PC-9 (cell line): ENCODE results near the gene TRPM1. TPM values are rescaled to one million over a fixed set of nuclear protein-coding genes. Genes with fewer than 3 reads are reported as not detected.

Experiments
- BruUV-seq: library from RNA; stranded (reverse); fragments of 400-500 nt; replicated peaks from 2 replicates; lab custom pipeline; 2021; lab: Mats Ljungman, UMichigan
- CTCF ChIA-PET: fragments of 300-600 bp; sonication (Branson Sonifier 250); formaldehyde crosslinking; loops from one replicate; lab custom pipeline; 2022; ENCODE audit warnings: antibody characterized with exemption; lab: Charles Lee
- POLR2A ChIA-PET: fragments of 300-600 bp; sonication (Branson Sonifier 250); formaldehyde crosslinking; loops from one replicate; lab custom pipeline; 2022; ENCODE audit warnings: antibody characterized with exemption; ENCODE audit not compliant: unreplicated experiment; lab: Charles Lee
- DNase-seq, 2 experiments: peaks; one replicate each; pipeline versions ENCODE4 v3.0.0 to v3.0.0-alpha.2; 2015 to 2022; ENCODE audit warnings: mixed read lengths in 1 of 2
- H2AFZ ChIP-seq: fragments of 200-600 bp; sonication (generic); 2 replicates; pipeline ENCODE4 v1.8.1; 2017; ENCODE audit warnings: antibody characterized with exemption
- H3F3A ChIP-seq: fragments of 200-600 bp; sonication (generic); 2 replicates; pipeline ENCODE4 v1.8.1; 2017; ENCODE audit warnings: antibody characterized with exemption, mild to moderate bottlenecking, low read depth; ENCODE audit not compliant: insufficient read depth
- H3K27ac ChIP-seq: fragments of 200-600 bp; sonication (generic); 2 replicates; pipeline ENCODE4 v1.6.1; 2016; ENCODE audit warnings: mixed run types
- H3K27me3 ChIP-seq: fragments of 200-600 bp; sonication (generic); 2 replicates; pipeline ENCODE4 v1.6.1; 2016; ENCODE audit warnings: low read depth, mixed run types; ENCODE audit not compliant: insufficient read depth
- H3K36me3 ChIP-seq: fragments of 200-600 bp; sonication (generic); 2 replicates; pipeline ENCODE4 v1.6.1; 2016; ENCODE audit warnings: low read depth, mixed run types
- H3K4me1 ChIP-seq: fragments of 200-600 bp; sonication (generic); replicated peaks from 2 replicates; pipeline ENCODE4 v1.6.1; 2016; ENCODE audit warnings: mixed run types; ENCODE audit not compliant: insufficient read depth
- H3K4me2 ChIP-seq: fragments of 200-600 bp; sonication (generic); 2 replicates; pipeline ENCODE4 v1.6.1; 2017; ENCODE audit warnings: mixed run types
- H3K4me3 ChIP-seq: fragments of 200-600 bp; sonication (generic); 2 replicates; pipeline ENCODE4 v1.6.1; 2016; ENCODE audit warnings: mixed run types
- H3K79me2 ChIP-seq: fragments of 200-600 bp; sonication (generic); 2 replicates; pipeline ENCODE4 v1.6.1; 2017; ENCODE audit warnings: low read depth, mixed run types
- H3K9me2 ChIP-seq: fragments of 200-600 bp; sonication (generic); 2 replicates; pipeline ENCODE4 v1.8.1; 2017; ENCODE audit warnings: mild to moderate bottlenecking; ENCODE audit not compliant: insufficient read depth
- H3K9me3 ChIP-seq: fragments of 200-600 bp; sonication (generic); 2 replicates; pipeline ENCODE4 v1.8.1; 2016; ENCODE audit warnings: low read depth; ENCODE audit not compliant: insufficient read depth
- H4K20me1 ChIP-seq: fragments of 200-600 bp; sonication (generic); 2 replicates; pipeline ENCODE4 v1.8.1; 2017; ENCODE audit not compliant: insufficient read depth
- CTCF ChIP-seq: fragments of 200-600 bp; sonication (generic); conservative IDR thresholded peaks from 2 replicates; pipeline ENCODE4 v1.6.1; 2017; ENCODE audit warnings: mixed run types, antibody characterized with exemption, mild to moderate bottlenecking, moderate library complexity
- EZH2 ChIP-seq: fragments of 200-600 bp; sonication (generic); IDR thresholded peaks from 2 replicates; pipeline ENCODE4 v1.8.0; 2017; ENCODE audit warnings: antibody characterized with exemption, low read depth
- intact Hi-C: fragments of 100-400 bp; cut with micrococcal nuclease; formaldehyde crosslinking; loops from one replicate; pipeline ENCODE4 v1.10.0; 2022; ENCODE audit not compliant: unreplicated experiment
- total RNA-seq: library from RNA; stranded (reverse); gene quantifications from 2 replicates; pipeline ENCODE4 v1.2.3, GENCODE V29; 2021

TRPM1 gene
- total RNA-seq, 1 experiment from 2014 or later = not detected

DNA sequence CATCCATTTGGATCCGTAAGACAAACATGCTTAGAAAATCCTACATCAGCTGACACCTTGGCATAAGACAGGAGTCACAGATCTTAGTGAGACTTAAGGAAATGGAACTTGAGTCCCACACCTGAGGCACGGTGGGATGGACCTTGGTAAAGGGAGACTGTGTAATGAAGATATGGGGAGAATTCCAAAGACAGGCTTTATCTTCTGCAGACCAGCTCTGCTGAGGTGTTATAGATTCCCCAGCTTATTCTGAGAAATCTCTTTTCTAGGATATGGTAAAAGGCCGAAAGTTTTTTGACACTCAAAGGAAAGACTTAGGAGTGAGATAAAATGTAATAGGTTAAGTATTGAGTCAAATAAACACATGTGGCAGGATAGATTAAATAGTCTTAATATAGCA, 101.8 kb downstream of the TRPM1 start:
- H3F3A ChIP-seq = no peaks in the 10 kb centered on the region
- peaks cover 50% of the 10 kb centered on the region for H3K27me3 ChIP-seq
- no peaks in the 10 kb centered on the region for H3K36me3 ChIP-seq
- H2AFZ ChIP-seq = no peak overlapping the region
- H3K27ac ChIP-seq = no peak overlapping the region
- no peak overlapping the region for H3K4me3 ChIP-seq
- no peak for DNase-seq
- ChIA-PET CTCF (no interaction called here), POLR2A (no interaction called here)
- H3K9me2 ChIP-seq = no peaks in the 10 kb centered on the region
- H3K9me3 ChIP-seq = no peaks in the 10 kb centered on the region
- H3K4me1 ChIP-seq = no peaks in the 10 kb centered on the region
- intact Hi-C loops = no loop called here
- H3K4me2 ChIP-seq = no peak overlapping the region
- no peak for TF ChIP-seq EZH2
- TF ChIP-seq CTCF = no peak
- H3K79me2 ChIP-seq = no peaks in the 10 kb centered on the region
- H4K20me1 ChIP-seq = no peaks in the 10 kb centered on the region
- no TSS peak for BruUV-seq

- no peak overlapping the region for H3K4me2 ChIP-seq
- H3K27me3 ChIP-seq = peaks cover 28% of the 10 kb centered on the region
- H3K9me3 ChIP-seq = no peaks in the 10 kb centered on the region
- CTCF ChIA-PET = interaction anchor here (0.6 kb wide), 1 partner anchor 128 kb away, joined by 3 read pairs; no protein-coding TSS in a partner anchor
- BruUV-seq = no TSS peak
- no peak overlapping the region for H2AFZ ChIP-seq
- no peaks in the 10 kb centered on the region for H3K4me1 ChIP-seq
- H3K27ac ChIP-seq = no peak overlapping the region
- 0 out of 2 replicates have a peak, but pooled peaks cover 6% of the 10 kb centered on the region for H3F3A ChIP-seq
- DNase-seq = no peak
- H3K4me3 ChIP-seq = no peak overlapping the region
- H3K79me2 ChIP-seq = no peaks in the 10 kb centered on the region
- H3K9me2 ChIP-seq = no peaks in the 10 kb centered on the region
- no peaks in the 10 kb centered on the region for H3K36me3 ChIP-seq
- intact Hi-C loops = no loop called here
- no peaks in the 10 kb centered on the region for H4K20me1 ChIP-seq
- no peak for TF ChIP-seq CTCF
- TF ChIP-seq EZH2 = no peak
- POLR2A ChIA-PET = no interaction called here
These were observed 104.3 kb downstream of the TRPM1 start for GRCh38 chr15:30997270-30997669.

DNA sequence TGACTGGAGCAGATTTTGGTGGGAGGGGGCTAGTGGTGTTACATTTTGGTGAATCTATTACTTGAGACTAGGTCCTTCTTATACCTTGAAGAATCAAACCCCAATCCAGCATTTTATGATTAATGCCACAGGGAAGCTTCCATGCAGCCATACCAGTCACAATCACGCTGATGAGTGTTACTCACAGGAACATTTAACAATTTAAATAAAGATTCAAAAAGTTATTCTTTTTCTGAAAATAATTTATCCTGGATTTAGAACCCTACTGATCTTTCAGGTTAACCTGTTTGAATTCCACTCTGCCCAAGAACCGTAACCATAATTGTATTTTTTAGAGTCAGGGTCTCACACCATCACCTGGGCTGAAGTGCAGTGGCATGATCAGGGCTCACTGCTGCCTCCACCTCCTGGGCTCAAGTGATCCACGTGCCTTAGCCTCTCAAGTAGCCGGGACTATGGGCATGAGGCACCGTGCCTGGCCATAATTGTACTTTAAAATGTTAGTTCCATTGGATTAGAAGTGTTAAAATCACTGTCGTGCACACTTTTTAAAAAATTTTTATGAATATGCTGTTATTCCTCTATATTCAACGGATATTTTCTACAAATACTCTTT, 109.2 kb downstream of the TRPM1 start:
- intact Hi-C loops = loop anchor here (5.0 kb wide), 1 partner anchor 335 kb away; the partner anchor contains the start of gene KLF13
- Histone ChIP-seq H3K9me3 (no peaks in the 10 kb centered on the region), H3K27ac (no peak overlapping the region), H3K4me1 (peaks cover 5% of the 10 kb centered on the region; the same call in 1 of the 2 replicates), H3K36me3 (no peaks in the 10 kb centered on the region), H4K20me1 (no peaks in the 10 kb centered on the region), H3K4me2 (peak overlapping the region; percentile 75), H3K27me3 (no peaks in the 10 kb centered on the region), H3K79me2 (no peaks in the 10 kb centered on the region), H3K9me2 (no peaks in the 10 kb centered on the region), H2AFZ (peak overlapping the region; percentile 91), H3K4me3 (peak overlapping the region; percentile 80; the same call in 1 of the 2 replicates), H3F3A (0 out of 2 replicates have a peak, but pooled peaks cover 6% of the 10 kb centered on the region)
- CTCF ChIA-PET = no interaction called here
- TF ChIP-seq CTCF (no peak), EZH2 (no peak)
- no peak for DNase-seq
- no TSS peak for BruUV-seq
- POLR2A ChIA-PET = no interaction called here
